GM12878 (cell line): ENCODE measurements around the gene UTS2R. TPM values are rescaled to one million over a fixed set of nuclear protein-coding genes. Genes with fewer than 3 reads are reported as not detected.

ENCODE experiments used
- ATAC-seq: fragments of 200-7000 bp; cut with Tn5 transposase; 3 replicates; pipeline ENCODE4 v1.9.1; 2020; ENCODE audit warnings: mild to moderate bottlenecking, moderate library complexity
- BruUV-seq: library from RNA; stranded (reverse); fragments of 400-500 nt; replicated peaks from 2 replicates; lab custom pipeline; 2021; lab: Mats Ljungman, UMichigan
- CTCF ChIA-PET: fragments of 300-600 bp; sonication (Branson Sonifier 250); formaldehyde crosslinking; extraction: SDS; loops from one replicate; lab custom pipeline; 2021; ENCODE audit warnings: inconsistent platforms; lab: Yijun Ruan, JAX
- POLR2A ChIA-PET: fragments of 350-600 bp; formaldehyde crosslinking; extraction: SDS; loops from one replicate; lab custom pipeline; 2021; ENCODE audit warnings: inconsistent platforms; lab: Charles Lee
- RAD21 ChIA-PET: fragments of 300-600 bp; sonication (Branson Sonifier 250); formaldehyde crosslinking; loops from one replicate; lab custom pipeline; 2023; ENCODE audit warnings: antibody characterized with exemption; ENCODE audit not compliant: unreplicated experiment; lab: Charles Lee
- SMC1A ChIA-PET: fragments of 300-600 bp; sonication (Branson Sonifier 250); formaldehyde crosslinking; loops from one replicate; lab custom pipeline; 2023; ENCODE audit not compliant: unreplicated experiment, uncharacterized antibody; lab: Charles Lee
- DNase-seq: peaks from one replicate; pipeline ENCODE4 v3.0.0-alpha.2; 2011; ENCODE audit warnings: low read depth, low spot score
- FAIRE-seq: peaks from 3 replicates; lab custom pipeline; 2011; peaks lifted over from hg19 to GRCh38; lab: Jason Lieb, UNC
- H2AFZ ChIP-seq: 2 replicates; pipeline ENCODE4 v1.6.0; 2011; ENCODE audit warnings: low read depth, low read length, control low read depth; ENCODE audit not compliant: control insufficient read depth
- H3K27ac ChIP-seq: 2 replicates; pipeline ENCODE4 v1.5.1; 2011; ENCODE audit warnings: control low read depth; ENCODE audit not compliant: control insufficient read depth, insufficient read depth
- H3K27me3 ChIP-seq, 2 experiments: replicated peaks in 1 of 2; 2 replicates each; pipeline versions ENCODE4 v1.6.0 to v1.6.1; 2011; ENCODE audit warnings: low read length in 1 of 2; ENCODE audit not compliant: control insufficient read depth in 2 of 2, insufficient read depth in 2 of 2
- H3K36me3 ChIP-seq, 2 experiments: 2 replicates each; pipeline ENCODE4 v1.5.1; 2011; ENCODE audit warnings: low read length in 1 of 2; ENCODE audit not compliant: control insufficient read depth in 2 of 2, insufficient read depth in 2 of 2
- H3K4me1 ChIP-seq: 2 replicates; pipeline ENCODE4 v1.6.1; 2011; ENCODE audit warnings: mild to moderate bottlenecking, low read length, moderate library complexity, mixed read lengths; ENCODE audit not compliant: control insufficient read depth, insufficient read depth
- H3K4me2 ChIP-seq: 2 replicates; pipeline ENCODE4 v1.6.0; 2011; ENCODE audit warnings: control low read depth; ENCODE audit not compliant: control insufficient read depth, insufficient read depth
- H3K4me3 ChIP-seq: fragments of 200-600 bp; sonication (generic); 2 replicates; pipeline ENCODE4 v1.5.1; 2016
- H3K79me2 ChIP-seq: 2 replicates; pipeline ENCODE4 v1.6.0; 2011; ENCODE audit warnings: low read length; ENCODE audit not compliant: control insufficient read depth, insufficient read depth
- H3K9ac ChIP-seq: 2 replicates; pipeline ENCODE4 v1.8.0; 2011; ENCODE audit warnings: low read length, control low read depth, mixed read lengths; ENCODE audit not compliant: control insufficient read depth, insufficient read depth
- H3K9me3 ChIP-seq: replicated peaks from 3 replicates; pipeline ENCODE4 v1.5.1; 2011; ENCODE audit warnings: mild to moderate bottlenecking, low read length; ENCODE audit not compliant: control insufficient read depth, insufficient read depth
- H4K20me1 ChIP-seq: 2 replicates; pipeline ENCODE4 v1.6.0; 2011; ENCODE audit not compliant: control insufficient read depth, insufficient read depth
- CREB1 ChIP-seq: IDR thresholded peaks from 2 replicates; pipeline ENCODE4 v1.6.1; 2012; ENCODE audit warnings: low read depth, mild to moderate bottlenecking, inconsistent platforms
- HDAC6 ChIP-seq: fragments of 200-600 bp; sonication (generic); IDR thresholded peaks from one replicate; pipeline ENCODE4 v1.8.0; 2017; ENCODE audit warnings: antibody characterized with exemption; ENCODE audit not compliant: unreplicated experiment
- IKZF2 ChIP-seq, 2 experiments: fragments of 450-650 bp; IDR thresholded peaks; 2 replicates each; pipeline ENCODE4 v1.6.1; 2017; ENCODE audit warnings: mild to moderate bottlenecking in 2 of 2, moderate library complexity in 2 of 2
- LARP7 ChIP-seq: fragments of 450-650 bp; IDR thresholded peaks from 2 replicates; pipeline ENCODE4 v1.6.1; 2017; ENCODE audit warnings: mild to moderate bottlenecking
- MEF2A ChIP-seq: IDR thresholded peaks from 2 replicates; pipeline ENCODE4 v1.6.1; 2011; ENCODE audit warnings: low read depth, mild to moderate bottlenecking, low read length, moderate library complexity; ENCODE audit not compliant: insufficient read depth
- NR2C2 ChIP-seq: IDR thresholded peaks from 2 replicates; pipeline ENCODE4 v1.6.1; 2011; ENCODE audit warnings: borderline replicate concordance, low read depth; ENCODE audit not compliant: control insufficient read depth, insufficient read length
- POLR2AphosphoS5 ChIP-seq: IDR thresholded peaks from 2 replicates; pipeline ENCODE4 v1.6.1; 2011; ENCODE audit warnings: mild to moderate bottlenecking, low read length, inconsistent platforms
- RAD21 ChIP-seq: IDR thresholded peaks from 2 replicates; pipeline ENCODE4 v1.6.1; 2011; ENCODE audit warnings: mild to moderate bottlenecking, low read depth, low read length, moderate library complexity; ENCODE audit not compliant: insufficient read depth
- SMAD1 ChIP-seq: fragments of 450-650 bp; IDR thresholded peaks from 2 replicates; pipeline ENCODE4 v1.6.1; 2018; ENCODE audit warnings: mild to moderate bottlenecking, low read depth; ENCODE audit not compliant: partially characterized antibody
- WGBS: methylation state at CpG from one replicate; pipeline ENCODE4 v1.1.6; 2016; ENCODE audit warnings: low lambda C conversion rate; ENCODE audit not compliant: insufficient replicate concordance, insufficient coverage; ENCODE audit errors: missing lambda C conversion rate; 5-methylcytosine and 5-hydroxymethylcytosine counted together
- in situ Hi-C: fragments of 300-500 bp; cut with MboI; formaldehyde crosslinking; loops from 9 replicates; pipeline ENCODE4 v1.14.3; 2018; ENCODE audit warnings: mixed read lengths
- intact Hi-C: fragments of 100-400 bp; cut with micrococcal nuclease; formaldehyde crosslinking; loops from one replicate; pipeline ENCODE4 v1.14.2; 2022; ENCODE audit not compliant: unreplicated experiment
- polyA plus RNA-seq, 11 experiments: library from polyadenylated mRNA; depleted of rRNA in 4 of 11; unstranded in 6 of 11; stranded (reverse) in 5 of 11; fragments of >200 nt; fragmentation: Nextera tagmentation in 4 of 11; fragmentation: Illumina TruSeq in 1 of 11; extraction: Ambion mirVana in 4 of 11; extraction: Trizol in 1 of 11; gene quantifications; 1 replicate in 1 of 11; 2 replicates in 10 of 11; pipeline versions ENCODE4 v1.2.1 to v1.2.3, GENCODE V29; 2011 to 2016; ENCODE audit warnings: inconsistent platforms in 2 of 11, missing spikeins in 2 of 11, low read depth in 1 of 11
- total RNA-seq, 4 experiments: library from RNA; depleted of rRNA in 3 of 4; stranded (reverse); fragments of >200 nt in 3 of 4; fragmentation: Illumina TruSeq in 1 of 4; extraction: Trizol in 1 of 4; gene quantifications; 2 replicates each; pipeline versions ENCODE4 v1.2.1 to v1.2.3, GENCODE V29; 2013 to 2021

The UTS2R gene
- total and polyA plus RNA-seq, 10 of the 15 experiments (the other 5 are each of a cell fraction or from before 2014, with no cell fraction given): 0.04 to 0.36 (median 0.11) TPM; not detected in 6

DNA sequence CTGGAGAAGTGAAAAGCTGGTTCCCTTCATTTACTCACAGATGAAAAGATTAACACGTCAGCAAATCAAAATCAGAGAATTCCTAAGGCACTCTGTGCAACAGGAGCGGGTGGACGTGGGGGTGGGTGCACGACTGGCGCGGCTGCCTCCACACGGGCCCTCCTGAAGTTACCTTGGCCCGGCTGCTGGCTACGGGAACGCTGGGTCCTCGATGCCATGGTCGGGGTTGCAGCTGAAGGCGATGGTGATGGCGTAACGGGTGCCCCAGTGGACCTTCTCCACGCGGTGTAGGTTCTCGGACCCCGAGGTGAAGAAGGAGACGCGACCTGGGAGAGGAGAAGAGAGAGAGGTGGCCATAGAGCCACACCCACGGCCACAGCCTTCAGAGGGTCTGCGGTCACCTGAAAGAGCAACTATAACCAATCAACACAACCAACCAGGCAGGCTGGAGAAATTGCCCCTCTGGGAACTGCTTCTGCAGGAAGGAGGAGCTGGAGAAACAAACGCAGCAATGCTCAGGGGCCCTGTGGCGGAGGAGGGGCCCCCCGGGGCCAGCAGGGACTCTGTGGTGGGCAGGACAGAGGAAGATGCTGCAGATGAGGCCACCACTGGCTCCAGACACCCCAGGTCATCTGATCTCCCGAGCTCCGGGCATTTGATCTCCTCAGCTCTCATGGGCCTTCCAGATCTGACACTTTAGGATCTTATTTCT, 20.8 kb downstream of the UTS2R start:
- intact Hi-C loops: no loop called here
- SMC1A ChIA-PET: interaction anchor here (0.8 kb wide), 1 partner anchor 30 kb away, joined by 3 read pairs; no protein-coding TSS in a partner anchor
- H4K20me1 ChIP-seq: no peaks in the 10 kb centered on the region
- RAD21 ChIA-PET: no interaction called here
- no peak overlapping the region for H3K27ac ChIP-seq
- H3K4me1 ChIP-seq: no peaks in the 10 kb centered on the region
- TF ChIP-seq RAD21: no peak
- TF ChIP-seq CREB1: no peak
- no peak for TF ChIP-seq MEF2A
- TF ChIP-seq SMAD1: no peak
- TF ChIP-seq POLR2AphosphoS5: no peak
- no peak for TF ChIP-seq LARP7
- no peak for TF ChIP-seq NR2C2
- no peak for TF ChIP-seq HDAC6
- TF ChIP-seq IKZF2 (IDR thresholded peaks at IDR 0.05): no peak
- TF ChIP-seq, all 136 proteins: peak for 0
- H2AFZ ChIP-seq: no peak overlapping the region
- H3K4me2 ChIP-seq: no peak overlapping the region
- WGBS: 87% methylated on average over 28 of the region's 28 CpGs
- H3K27me3 ChIP-seq: no peaks in the 10 kb centered on the region
- no TSS peak for BruUV-seq
- ATAC-seq (no peak), DNase-seq (no peak), FAIRE-seq (no peak)
- no peaks in the 10 kb centered on the region; a peak in 2 of 4 replicates for H3K36me3 ChIP-seq
- in situ Hi-C loops: no loop called here
- H3K79me2 ChIP-seq: no peaks in the 10 kb centered on the region
- H3K9ac ChIP-seq: no peak overlapping the region
- ChIA-PET CTCF (no interaction called here), POLR2A (interaction anchor here (0.6 kb wide), 1 partner anchor 500 kb away, joined by 3 read pairs; no protein-coding TSS in a partner anchor)
- no peaks in the 10 kb centered on the region for H3K9me3 ChIP-seq
- H3K4me3 ChIP-seq: no peak overlapping the region
